Measurements from ENCODE around the gene AVEN.

- peak; percentile 70 for TF ChIP-seq CTCF (conservative IDR thresholded peaks at IDR 0.05; ENCODE audit: low read length)
- TF ChIP-seq EZH2phosphoT487 (IDR thresholded peaks at IDR 0.05; ENCODE audit: borderline replicate concordance) = no peak
Observed at GRCh38 chr15:33994005-33994615, 44.9 kb downstream of the AVEN start.
